ENCODE measurements around the gene PLAAT4. TPM values are rescaled to one million over a fixed set of nuclear protein-coding genes. Genes with fewer than 3 reads are reported as not detected.

PLAAT4 gene
- total and polyA plus RNA-seq, 2 experiments from 2014 or later = 0.69 to 4.6 TPM

GRCh38 chr11:63499874-63500273 lies 36.7 kb upstream of the PLAAT4 start (continued):
- TF ChIP-seq EZH2phosphoT487 (IDR thresholded peaks at IDR 0.05; ENCODE audit: unreplicated experiment) (no peak), ZNF331 (CRISPR knock-in tag; IDR thresholded peaks at IDR 0.05; ENCODE audit: low read depth) (no peak), EZH2 (IDR thresholded peaks at IDR 0.05; ENCODE audit: low read depth, unreplicated experiment) (no peak)
- TF ChIP-seq, protein P1, sequence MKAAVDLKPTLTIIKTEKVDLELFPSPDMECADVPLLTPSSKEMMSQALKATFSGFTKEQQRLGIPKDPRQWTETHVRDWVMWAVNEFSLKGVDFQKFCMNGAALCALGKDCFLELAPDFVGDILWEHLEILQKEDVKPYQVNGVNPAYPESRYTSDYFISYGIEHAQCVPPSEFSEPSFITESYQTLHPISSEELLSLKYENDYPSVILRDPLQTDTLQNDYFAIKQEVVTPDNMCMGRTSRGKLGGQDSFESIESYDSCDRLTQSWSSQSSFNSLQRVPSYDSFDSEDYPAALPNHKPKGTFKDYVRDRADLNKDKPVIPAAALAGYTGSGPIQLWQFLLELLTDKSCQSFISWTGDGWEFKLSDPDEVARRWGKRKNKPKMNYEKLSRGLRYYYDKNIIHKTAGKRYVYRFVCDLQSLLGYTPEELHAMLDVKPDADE (IDR thresholded peaks at IDR 0.05) = no peak

GRCh38 chr11:63501236-63501635 lies 35.4 kb upstream of the PLAAT4 start:
- ATAC-seq = no peak
- peaks cover 33% of the 10 kb centered on the region for H3K4me1 Mint-ChIP-seq
- Histone ChIP-seq H3K4me1 (ENCODE audit: insufficient read depth) (peaks cover 23% of the 10 kb centered on the region), H3K36me3 (ENCODE audit: insufficient read depth) (peaks cover 13% of the 10 kb centered on the region; the same call in 1 of the 2 replicates), H3K79me2 (replicated peaks; ENCODE audit: insufficient read depth) (no peaks in the 10 kb centered on the region), H3K27me3 (ENCODE audit: insufficient read depth) (no peaks in the 10 kb centered on the region), H3K4me3 (no peak overlapping the region), H4K20me1 (replicated peaks; ENCODE audit: insufficient read depth) (no peaks in the 10 kb centered on the region), H3K4me2 (no peak overlapping the region), H3F3A (replicated peaks; ENCODE audit: low read depth) (no peaks in the 10 kb centered on the region), H3K27ac (ENCODE audit: low read depth) (no peak overlapping the region), H2AFZ (no peak overlapping the region), H3K9me2 (ENCODE audit: insufficient read depth) (peaks cover 12% of the 10 kb centered on the region)
- peaks cover 39% of the 10 kb centered on the region for H3K36me3 Mint-ChIP-seq (ENCODE audit: low read depth)
- no peak for DNase-seq (ENCODE audit: low spot score)
- H3K9me3 Mint-ChIP-seq = peaks cover 45% of the 10 kb centered on the region
- H3K4me3 Mint-ChIP-seq = no peak overlapping the region
- peaks cover 9% of the 10 kb centered on the region for H3K27me3 Mint-ChIP-seq (ENCODE audit: insufficient read depth, low read depth, poor library complexity)
- no peak overlapping the region for H3K27ac Mint-ChIP-seq
- TF ChIP-seq NANOG (IDR thresholded peaks at IDR 0.05; ENCODE audit: borderline replicate concordance) (no peak), ZNF114 (CRISPR knock-in tag; IDR thresholded peaks at IDR 0.05) (no peak), JUNB (IDR thresholded peaks at IDR 0.05; ENCODE audit: unreplicated experiment) (no peak), CREB1 (CRISPR knock-in tag; IDR thresholded peaks at IDR 0.05; ENCODE audit: low read depth) (no peak), CTCF (conservative IDR thresholded peaks at IDR 0.05; ENCODE audit: low read depth in 2 of 2) (no peak), EZH2phosphoT487 (IDR thresholded peaks at IDR 0.05; ENCODE audit: unreplicated experiment) (no peak), EZH2 (IDR thresholded peaks at IDR 0.05; ENCODE audit: low read depth, unreplicated experiment) (no peak), POLR2AphosphoS5 (IDR thresholded peaks at IDR 0.05; ENCODE audit: low read depth) (no peak), STAT1 (IDR thresholded peaks at IDR 0.05; ENCODE audit: unreplicated experiment) (no peak)
- TF ChIP-seq, protein P1 (IDR thresholded peaks at IDR 0.05) = no peak
- TF ChIP-seq, protein P2, sequence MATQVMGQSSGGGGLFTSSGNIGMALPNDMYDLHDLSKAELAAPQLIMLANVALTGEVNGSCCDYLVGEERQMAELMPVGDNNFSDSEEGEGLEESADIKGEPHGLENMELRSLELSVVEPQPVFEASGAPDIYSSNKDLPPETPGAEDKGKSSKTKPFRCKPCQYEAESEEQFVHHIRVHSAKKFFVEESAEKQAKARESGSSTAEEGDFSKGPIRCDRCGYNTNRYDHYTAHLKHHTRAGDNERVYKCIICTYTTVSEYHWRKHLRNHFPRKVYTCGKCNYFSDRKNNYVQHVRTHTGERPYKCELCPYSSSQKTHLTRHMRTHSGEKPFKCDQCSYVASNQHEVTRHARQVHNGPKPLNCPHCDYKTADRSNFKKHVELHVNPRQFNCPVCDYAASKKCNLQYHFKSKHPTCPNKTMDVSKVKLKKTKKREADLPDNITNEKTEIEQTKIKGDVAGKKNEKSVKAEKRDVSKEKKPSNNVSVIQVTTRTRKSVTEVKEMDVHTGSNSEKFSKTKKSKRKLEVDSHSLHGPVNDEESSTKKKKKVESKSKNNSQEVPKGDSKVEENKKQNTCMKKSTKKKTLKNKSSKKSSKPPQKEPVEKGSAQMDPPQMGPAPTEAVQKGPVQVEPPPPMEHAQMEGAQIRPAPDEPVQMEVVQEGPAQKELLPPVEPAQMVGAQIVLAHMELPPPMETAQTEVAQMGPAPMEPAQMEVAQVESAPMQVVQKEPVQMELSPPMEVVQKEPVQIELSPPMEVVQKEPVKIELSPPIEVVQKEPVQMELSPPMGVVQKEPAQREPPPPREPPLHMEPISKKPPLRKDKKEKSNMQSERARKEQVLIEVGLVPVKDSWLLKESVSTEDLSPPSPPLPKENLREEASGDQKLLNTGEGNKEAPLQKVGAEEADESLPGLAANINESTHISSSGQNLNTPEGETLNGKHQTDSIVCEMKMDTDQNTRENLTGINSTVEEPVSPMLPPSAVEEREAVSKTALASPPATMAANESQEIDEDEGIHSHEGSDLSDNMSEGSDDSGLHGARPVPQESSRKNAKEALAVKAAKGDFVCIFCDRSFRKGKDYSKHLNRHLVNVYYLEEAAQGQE (IDR thresholded peaks at IDR 0.05; ENCODE audit: unreplicated experiment) = no peak
